Coronary artery (tissue), 2 donors: Measurements from ENCODE around the gene IL13RA1.
A peak's percentile ranks its signal among the peaks of the same experiment; 100 is the strongest.

Source experiments
- DNase-seq: peaks from one replicate; pipeline ENCODE4 v3.0.0-alpha.2; 2017; ENCODE audit warnings: low spot score
- H3K27ac ChIP-seq, 2 donors: fragments of 200-600 bp; sonication (generic); one replicate each; pipeline ENCODE4 v1.5.1; 2016 to 2019
- H3K4me3 ChIP-seq: fragments of 200-600 bp; sonication (generic); 2 replicates; pipeline ENCODE4 v1.5.1; 2016; ENCODE audit warnings: mild to moderate bottlenecking, moderate library complexity
- TF ChIP-seq, protein P1 (sequence below): fragments of 200-600 bp; sonication (generic); IDR thresholded peaks from one replicate; pipeline ENCODE4 v1.5.1; 2019; ENCODE audit warnings: antibody characterized with exemption

The IL13RA1 gene

DNA sequence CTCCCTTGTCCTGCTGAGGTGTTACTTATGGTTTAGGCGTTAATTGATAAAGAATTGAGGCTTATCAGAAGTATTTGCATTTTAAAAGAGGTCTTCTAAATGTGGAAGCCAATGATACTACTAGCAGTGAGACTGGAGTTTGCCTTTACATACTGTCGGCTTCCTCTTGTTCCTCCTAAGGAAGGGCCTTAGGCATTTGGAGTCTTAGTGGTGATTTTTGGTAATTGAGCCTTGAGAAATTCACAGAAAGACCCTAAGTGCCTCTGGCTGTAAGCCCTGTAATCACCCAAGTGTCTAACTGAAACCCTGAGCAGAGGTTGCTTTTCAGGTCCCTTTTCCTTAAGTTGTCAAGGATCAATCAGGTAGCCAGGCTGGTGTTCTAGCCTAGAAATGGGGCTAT, 14.8 kb downstream of the IL13RA1 start:
- TF ChIP-seq, protein P1, sequence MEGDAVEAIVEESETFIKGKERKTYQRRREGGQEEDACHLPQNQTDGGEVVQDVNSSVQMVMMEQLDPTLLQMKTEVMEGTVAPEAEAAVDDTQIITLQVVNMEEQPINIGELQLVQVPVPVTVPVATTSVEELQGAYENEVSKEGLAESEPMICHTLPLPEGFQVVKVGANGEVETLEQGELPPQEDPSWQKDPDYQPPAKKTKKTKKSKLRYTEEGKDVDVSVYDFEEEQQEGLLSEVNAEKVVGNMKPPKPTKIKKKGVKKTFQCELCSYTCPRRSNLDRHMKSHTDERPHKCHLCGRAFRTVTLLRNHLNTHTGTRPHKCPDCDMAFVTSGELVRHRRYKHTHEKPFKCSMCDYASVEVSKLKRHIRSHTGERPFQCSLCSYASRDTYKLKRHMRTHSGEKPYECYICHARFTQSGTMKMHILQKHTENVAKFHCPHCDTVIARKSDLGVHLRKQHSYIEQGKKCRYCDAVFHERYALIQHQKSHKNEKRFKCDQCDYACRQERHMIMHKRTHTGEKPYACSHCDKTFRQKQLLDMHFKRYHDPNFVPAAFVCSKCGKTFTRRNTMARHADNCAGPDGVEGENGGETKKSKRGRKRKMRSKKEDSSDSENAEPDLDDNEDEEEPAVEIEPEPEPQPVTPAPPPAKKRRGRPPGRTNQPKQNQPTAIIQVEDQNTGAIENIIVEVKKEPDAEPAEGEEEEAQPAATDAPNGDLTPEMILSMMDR = no peak
- Histone ChIP-seq H3K27ac (no peak overlapping the region), H3K4me3 (no peak overlapping the region)
- DNase-seq = no peak

- DNase-seq = no peak
- TF ChIP-seq, protein P1 = no peak
- Histone ChIP-seq H3K4me3 (no peak overlapping the region), H3K27ac (peak overlapping the region in 1 of 2 donors; percentile 2)
These were observed 18.2 kb downstream of the IL13RA1 start for GRCh38 chrX:118745570-118745969.

GRCh38 chrX:118751950-118752783, 24.8 kb downstream of the IL13RA1 start:
- no peak overlapping the region for H3K4me3 ChIP-seq
- TF ChIP-seq, protein P1 = no peak
- no peak for DNase-seq
- no peak overlapping the region for H3K27ac ChIP-seq

DNA sequence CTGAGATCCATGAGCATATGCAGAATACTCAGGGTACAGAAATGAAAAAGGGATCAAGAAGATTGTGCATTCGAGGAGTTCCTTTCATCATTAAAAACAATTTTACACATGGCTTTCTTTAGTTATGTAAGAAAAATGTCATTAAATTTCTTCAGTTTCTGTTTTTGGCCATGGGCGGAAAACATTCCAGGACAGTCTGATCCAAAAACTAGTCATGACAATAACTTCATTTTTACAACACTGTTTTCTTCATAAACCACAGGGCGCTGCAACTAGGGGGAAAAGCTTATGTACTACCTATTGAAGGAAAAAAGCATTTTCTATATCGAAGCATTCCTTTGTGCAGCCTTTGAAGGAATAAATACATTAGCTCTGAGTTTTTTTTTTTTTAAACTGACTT, 28.2 kb downstream of the IL13RA1 start:
- Histone ChIP-seq H3K4me3 (no peak overlapping the region), H3K27ac (no peak overlapping the region)
- TF ChIP-seq, protein P1 = no peak
- DNase-seq = no peak

DNA sequence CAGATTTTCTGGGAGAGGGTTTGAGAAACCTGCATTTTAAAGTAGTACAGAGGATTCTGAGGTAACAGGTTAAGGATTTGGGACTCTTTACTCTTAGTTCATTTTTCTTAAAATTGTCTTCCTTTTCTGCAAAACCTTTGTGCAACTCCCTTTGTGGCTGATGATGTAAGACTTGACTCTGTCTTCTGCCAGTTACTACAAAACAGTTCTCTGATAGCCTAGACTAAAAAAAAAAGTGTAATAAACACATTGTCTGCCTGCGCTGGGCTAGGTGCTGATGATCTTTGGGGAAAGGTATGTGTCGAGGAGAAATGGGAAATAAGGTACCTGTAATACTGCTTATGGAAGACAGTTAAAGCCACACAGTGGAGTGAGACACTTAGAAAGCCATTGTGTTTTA, 28.7 kb downstream of the IL13RA1 start:
- Histone ChIP-seq H3K27ac (no peak overlapping the region), H3K4me3 (no peak overlapping the region)
- no peak for DNase-seq
- TF ChIP-seq, protein P1 = no peak

DNA sequence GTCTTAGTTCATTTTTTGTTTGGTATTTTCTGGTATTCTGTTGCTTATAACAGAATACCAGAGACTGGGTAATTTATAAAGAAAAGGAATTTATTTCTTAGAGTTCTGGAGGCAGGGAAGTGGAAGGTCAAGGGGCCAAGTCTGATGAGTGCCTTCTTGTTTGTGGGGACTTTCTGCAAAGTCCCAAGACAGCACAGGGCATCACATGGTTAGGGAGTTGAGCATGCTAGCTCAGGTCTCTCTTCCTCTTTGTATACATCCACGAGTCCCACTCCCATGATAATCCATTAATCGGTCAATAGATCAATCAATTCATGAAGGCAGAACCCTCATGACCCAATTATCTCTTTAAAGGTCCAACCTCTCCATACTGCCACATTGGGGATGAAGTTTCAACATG, 31.1 kb downstream of the IL13RA1 start:
- Histone ChIP-seq H3K4me3 (no peak overlapping the region), H3K27ac (no peak overlapping the region)
- TF ChIP-seq, protein P1 = no peak
- no peak for DNase-seq

DNA sequence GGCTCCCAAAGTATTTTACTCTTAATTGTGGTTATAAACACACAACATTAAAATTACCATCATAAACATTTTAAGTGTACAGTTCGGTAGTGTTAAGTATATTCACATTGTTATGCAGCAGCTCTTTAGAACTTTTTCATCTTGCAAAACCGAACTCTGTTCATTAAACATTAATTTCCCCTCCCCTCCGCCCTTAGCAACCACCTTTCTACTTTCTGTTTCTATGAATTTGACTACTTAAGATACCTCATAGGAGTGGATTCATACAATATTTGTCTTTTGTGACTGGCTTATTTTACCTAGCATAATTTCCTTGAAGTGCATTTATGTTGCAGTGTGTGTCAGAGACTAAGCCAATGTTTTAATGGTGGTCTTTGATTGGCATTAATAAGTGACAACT, 32.6 kb downstream of the IL13RA1 start:
- no peak overlapping the region for H3K27ac ChIP-seq
- no peak for DNase-seq
- TF ChIP-seq, protein P1 = no peak
- no peak overlapping the region for H3K4me3 ChIP-seq
